Fibroblast of skin of left quadriceps (primary cell): ENCODE data around the gene EFHB.
"Not testable (repeated sequence)": the region's sequence is repeated elsewhere in the genome, so short reads cannot be mapped to it uniquely, and the experiment has no call there.

Experiments
- DNase-seq, 2 experiments: peaks; one replicate each; pipeline ENCODE4 v3.0.0-alpha.2; 2013; ENCODE audit warnings: low read depth in 2 of 2

The EFHB gene, protein sequence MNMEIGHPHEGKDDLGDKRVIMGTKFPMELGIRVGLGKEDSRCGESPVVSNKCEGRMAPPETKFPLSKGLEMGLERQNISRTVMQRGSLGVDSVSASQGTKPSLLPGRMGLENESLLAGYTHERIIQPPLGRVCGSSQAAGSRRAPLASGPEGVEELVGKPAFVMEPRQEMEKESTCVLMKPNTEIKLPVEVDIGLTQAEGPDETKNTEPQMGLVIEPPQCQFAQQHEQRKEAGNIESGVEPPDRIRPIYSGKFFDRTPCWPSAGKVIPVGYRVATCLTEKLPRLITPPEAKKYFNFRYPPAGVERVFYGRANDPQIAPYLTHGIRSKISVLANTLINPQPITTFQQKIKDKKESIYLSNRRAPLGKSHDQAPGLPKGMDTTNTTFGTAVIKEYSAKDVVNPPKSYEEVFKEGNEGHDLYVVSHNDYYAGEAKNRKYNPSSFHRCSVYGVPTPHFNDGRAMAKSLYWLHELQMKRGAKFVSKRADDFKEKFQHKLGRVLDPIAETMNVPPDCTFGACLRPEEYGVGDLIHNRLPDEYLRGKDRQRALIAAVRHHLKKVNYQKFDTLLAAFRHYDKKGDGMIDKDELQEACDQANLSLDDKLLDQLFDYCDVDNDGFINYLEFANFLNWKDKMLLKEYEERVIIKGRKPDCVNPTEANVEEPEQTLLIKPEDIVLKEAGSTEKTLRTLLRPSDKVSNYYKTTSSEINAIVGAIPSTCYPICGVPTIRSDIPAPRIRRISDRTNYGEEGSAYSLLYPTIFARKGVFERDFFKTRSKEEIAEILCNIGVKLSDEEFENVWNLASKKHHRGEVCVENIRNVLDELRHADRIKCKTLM

DNA sequence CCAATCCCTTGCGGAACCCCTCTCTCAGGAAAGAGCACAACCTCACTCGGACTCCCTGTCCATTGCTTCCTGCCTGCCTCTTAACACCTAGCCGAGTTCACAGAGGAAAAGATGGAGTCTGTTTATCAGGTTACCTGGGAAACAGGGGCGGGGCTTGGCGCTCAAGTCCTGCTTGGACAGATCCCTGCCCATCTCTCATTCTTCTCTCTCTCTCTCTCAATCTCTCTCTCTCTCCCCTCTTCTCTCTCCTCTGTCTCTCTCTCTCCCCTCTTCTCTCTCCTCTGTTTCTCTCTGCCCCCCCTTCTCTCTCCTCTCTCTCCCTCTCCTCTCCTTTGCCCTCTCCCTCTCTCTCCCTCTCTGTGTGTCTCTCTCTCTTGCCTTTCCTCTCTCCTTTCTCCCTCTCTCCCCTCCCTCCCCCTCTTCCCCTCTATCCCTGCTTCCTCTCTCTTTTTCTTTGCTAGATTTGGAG is at the start of gene EFHB:
Gene EFHB (minus strand): TSS at position 120 of the 469 bp plus-strand sequence. CDS start 199 bp downstream, outside the sequence.
- no peak for DNase-seq

DNA sequence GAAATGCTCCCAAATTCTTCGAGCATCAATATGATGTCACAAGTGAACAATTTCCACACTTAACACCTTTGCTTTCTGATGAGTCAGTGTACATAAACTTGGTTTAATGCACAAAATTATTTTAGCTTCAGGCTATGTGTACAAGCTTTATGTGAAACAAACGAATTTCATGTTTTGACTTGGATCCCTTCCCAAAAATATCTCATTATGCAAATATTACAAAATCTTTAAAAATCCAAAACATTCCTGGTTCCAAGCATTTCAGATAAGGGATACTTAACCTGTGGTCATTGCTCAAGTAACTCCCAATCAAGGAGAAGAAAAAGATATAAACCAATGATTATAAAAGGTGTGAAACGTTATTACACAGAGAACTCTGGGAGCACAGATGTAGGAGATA is 38.0 kb upstream of the EFHB start:
- peak; percentile 24 to 25 for DNase-seq

DNA sequence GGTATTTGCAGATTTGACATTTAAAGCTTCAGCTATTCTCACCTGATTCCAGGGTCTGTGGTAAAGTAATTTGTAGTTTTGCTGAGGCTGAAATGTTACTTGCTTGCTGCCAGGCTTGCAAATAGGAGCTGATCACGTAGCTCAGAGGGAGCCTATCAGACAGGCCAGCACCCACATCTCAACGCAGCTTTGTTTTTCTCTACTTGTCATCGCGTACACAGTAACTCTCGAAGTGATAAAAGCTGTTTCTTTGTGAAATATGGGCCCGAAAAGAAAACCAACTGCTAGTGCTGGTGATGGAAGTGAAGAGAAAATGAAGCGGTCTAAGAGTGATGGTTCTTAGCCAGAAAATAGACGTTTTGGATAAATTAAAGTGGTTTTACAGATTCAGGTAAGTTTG is 36.3 kb upstream of the EFHB start:
- DNase-seq, result no peak

GRCh38 chr3:19967812-19968211 is 33.8 kb upstream of the EFHB start:
- no peak for DNase-seq

- DNase-seq, result no peak
Observed at GRCh38 chr3:19967208-19967607, 33.2 kb upstream of the EFHB start.

DNA sequence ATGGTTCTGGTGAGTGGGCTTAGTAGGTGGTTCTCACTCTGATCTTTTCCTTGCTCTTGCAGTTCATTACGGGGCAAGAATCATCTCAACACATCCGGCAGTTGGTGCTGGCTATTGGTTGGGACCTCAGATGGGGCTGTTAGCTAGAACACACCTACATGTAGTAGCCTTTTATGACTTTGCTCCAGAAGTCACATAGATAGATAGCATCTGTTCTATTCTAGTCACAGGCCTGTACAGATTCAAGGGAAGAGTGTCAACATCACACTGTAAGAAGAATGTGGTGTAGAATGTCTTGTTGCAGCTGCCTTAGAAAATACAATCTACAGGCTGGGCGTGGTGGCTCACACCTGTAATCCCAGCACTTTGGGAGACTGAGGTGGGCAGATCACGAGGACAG is 27.9 kb upstream of the EFHB start:
- no peak for DNase-seq

DNA sequence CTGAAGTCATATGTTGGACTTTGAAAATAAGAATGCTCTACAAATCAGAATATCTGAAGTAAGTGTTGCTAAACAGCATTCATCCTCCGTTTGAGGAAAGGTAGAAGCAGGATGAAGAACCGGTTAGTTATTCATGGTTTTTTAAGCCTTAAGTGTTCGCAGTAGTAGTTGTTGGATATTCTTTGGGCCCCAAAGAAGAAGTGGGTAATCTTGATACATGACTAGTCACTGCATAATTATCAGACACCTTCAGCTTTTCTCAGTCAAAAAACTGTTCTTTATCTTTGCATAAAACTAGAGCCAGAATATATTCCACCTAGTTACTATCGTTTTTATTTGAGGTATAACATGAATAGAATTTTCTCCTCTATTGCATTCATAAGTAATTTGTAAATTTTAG is 26.7 kb upstream of the EFHB start:
- no peak for DNase-seq

DNA sequence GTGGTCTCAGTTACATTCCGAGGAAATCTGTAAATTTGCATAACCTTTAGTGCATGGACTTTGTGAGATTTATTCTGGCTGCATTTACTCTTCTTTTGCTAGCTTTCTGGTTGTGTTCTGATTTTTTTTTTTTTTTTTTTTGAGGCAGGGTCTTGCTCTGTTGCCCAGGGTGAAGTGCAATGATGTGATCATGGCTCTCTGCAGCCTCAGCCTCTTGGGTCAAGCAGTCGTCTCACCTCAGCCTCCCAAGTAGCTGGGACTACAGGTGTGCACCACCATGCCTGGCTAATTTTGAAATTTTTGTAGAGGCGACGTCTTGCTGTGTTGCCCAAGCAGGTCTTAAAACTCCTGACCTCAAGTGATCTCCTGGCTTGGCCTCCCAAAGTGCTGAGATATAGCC is 25.5 kb upstream of the EFHB start:
- no peak for DNase-seq

- DNase-seq, result not testable (repeated sequence)
Observed at GRCh38 chr3:19957354-19957753, 23.3 kb upstream of the EFHB start.

DNA sequence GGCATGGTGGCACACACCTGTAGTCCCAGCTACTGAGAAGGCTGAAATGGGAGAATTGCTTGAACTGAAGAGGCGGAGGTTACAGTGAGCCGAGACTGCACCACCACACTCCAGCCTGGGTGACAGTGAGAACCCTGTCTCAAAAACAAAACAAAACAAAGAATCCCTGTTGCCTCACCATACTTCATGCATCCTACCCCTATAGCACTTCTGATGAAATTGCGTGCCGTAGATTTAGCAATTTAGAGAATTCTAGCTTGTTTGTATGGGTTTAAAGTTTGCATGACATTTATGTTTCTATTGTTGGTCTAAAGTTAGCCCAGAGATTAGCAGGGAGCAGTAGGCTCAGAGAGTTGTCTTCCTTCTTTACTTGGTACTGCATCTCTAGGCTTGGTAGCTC is 20.7 kb upstream of the EFHB start:
- no peak for DNase-seq

DNA sequence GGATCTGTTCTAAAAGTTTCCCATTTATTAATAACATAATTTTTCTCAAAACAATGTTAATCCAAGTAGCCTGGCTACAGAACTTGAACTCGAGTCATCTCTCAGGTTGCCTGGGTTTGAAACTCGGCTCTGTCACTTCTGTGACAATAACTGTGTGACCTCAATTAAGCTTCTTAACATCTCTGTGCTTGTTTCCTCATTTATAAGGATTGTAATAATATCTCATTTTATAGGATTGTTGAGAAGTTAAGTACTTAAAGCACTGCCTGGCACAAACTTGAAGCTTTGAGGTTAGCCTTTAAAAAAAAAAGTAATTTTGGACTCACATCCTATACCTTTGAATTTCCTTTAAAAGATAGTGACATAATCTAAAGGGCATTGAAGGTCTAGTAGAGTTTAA is 16.3 kb upstream of the EFHB start:
- no peak for DNase-seq

GRCh38 chr3:19948226-19948591 is 14.2 kb upstream of the EFHB start:
- DNase-seq, result no peak

GRCh38 chr3:19947549-19948225 is 13.7 kb upstream of the EFHB start:
- no peak for DNase-seq

GRCh38 chr3:19946832-19947548 is 13.0 kb upstream of the EFHB start, which contains the start of gene RAB5A:
Gene RAB5A (plus strand): TSS chr3:19947097. CDS start chr3:19950899, 3,802 bp downstream.
- DNase-seq, result peak; percentile 97 to 98

DNA sequence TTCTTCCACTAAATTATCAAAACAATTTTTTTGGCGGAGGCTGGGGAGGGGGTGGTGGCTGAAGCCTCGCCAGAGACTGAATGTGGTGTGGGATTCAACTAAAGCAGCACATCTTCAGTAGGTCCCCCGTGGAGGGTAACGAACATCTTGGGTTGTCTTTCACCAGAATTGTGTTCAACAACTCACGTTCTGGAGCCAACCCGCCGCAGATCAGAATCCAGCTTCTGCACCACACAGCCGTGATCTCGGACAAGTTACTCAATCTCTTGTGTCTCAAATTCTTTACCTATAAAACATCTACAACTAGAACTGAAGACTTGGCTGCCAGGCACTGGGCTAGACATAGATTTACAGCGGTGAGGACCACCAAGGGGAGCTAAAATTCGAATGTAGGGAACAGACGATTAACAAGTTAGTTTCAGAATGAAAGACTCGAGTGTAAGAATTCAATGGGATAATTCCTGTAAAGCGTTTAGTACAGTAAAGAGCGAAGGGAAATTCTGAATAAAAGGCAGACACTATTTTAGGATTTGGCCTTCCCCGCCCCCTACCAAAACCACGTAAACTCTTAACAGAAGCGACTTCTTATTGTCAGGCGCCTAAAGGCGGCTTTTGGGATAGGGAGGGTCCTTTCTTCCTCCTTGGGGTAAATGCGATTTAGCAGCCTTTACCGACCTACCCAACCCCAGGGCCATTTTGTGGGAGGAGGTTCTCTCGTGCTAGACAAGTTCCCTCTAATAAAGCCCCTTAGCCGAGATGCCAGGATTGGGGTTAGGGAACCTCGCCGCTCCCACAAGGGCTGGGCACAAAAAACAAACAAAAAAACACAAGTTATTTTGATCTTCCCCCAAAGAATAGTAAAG is 12.2 kb upstream of the EFHB start:
- peak in 1 of 2 experiments; percentile 7 for DNase-seq

GRCh38 chr3:19945534-19945933 is 11.5 kb upstream of the EFHB start:
- DNase-seq, result no peak

GRCh38 chr3:19940643-19941042 is 6.6 kb upstream of the EFHB start:
- no peak for DNase-seq

DNA sequence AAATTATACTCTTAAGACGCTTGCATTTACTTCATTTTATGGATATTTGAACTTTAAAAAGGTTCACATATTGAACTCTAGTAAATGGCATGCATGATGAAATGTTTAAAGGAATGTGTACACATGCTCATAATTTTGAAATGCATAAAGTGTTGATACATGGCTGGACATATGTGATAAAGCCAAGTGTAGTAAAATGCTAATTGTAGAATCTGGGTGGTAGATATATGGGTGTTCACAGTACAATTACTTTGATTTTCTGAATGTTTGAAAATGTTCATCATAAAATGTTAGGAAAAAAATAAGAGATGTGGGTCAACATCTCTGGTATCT is 4.2 kb upstream of the EFHB start:
- DNase-seq, result no peak

GRCh38 chr3:19937459-19938294 is 3.7 kb upstream of the EFHB start:
- no peak for DNase-seq

DNA sequence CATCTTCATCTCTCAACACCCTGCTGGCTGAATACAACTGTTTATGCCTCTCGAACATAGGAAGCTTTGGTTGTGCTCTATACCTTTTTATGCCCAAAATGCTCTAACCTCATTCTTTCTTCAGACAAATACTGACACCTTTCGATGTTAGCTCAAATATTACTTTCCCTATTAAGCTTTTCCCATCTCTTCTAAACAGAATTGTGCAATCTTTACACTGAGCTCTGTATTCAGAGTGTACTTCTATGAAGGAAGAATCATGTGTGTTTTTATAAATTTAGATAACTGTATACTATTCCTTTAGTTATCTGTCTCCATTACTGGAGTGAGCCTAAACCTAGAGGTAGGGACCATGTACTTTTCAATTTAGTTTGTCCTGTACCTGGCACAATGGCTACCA is 1.6 kb downstream of the EFHB start:
- DNase-seq, result no peak
